ENCODE measurements around the gene MOB2. TPM values are rescaled to one million over a fixed set of nuclear protein-coding genes. Genes with fewer than 3 reads are reported as not detected.

Gene MOB2
- total and polyA plus RNA-seq, 9 donors = 28.5 to 50.1 (median 32.0) TPM

GRCh38 chr11:1462698-1462975 lies 23.9 kb downstream of the MOB2 start:
- WGBS, 3 donors = 80 to 85% (median 80%) methylated on average over 9 to 13 of the region's 13 CpGs
- TF ChIP-seq POLR2A (IDR thresholded peaks at IDR 0.05) (no peak), EP300 (IDR thresholded peaks at IDR 0.05) (no peak), CTCF (IDR thresholded peaks at IDR 0.05) (no peak)
- Histone ChIP-seq H3K27ac (no peak overlapping the region), H3K9me3 (no peaks in the 10 kb centered on the region), H3K36me3 (no peaks in the 10 kb centered on the region), H3K4me1 (ENCODE audit: insufficient read depth) (peaks cover 19% of the 10 kb centered on the region), H3K27me3 (no peaks in the 10 kb centered on the region), H3K4me3 (no peak overlapping the region)
- no peak for DNase-seq
- intact Hi-C loops (cut with DNase I) = loop anchor here in 1 of 4 donors (10.0 kb wide), 1 partner anchor 618 kb away; the partner anchor contains the start of genes POLR2L and TSPAN4

GRCh38 chr11:1461826-1462697 lies 24.5 kb downstream of the MOB2 start:
- Histone ChIP-seq H3K36me3 (no peaks in the 10 kb centered on the region), H3K27me3 (no peaks in the 10 kb centered on the region), H3K4me1 (ENCODE audit: insufficient read depth) (peaks cover 19% of the 10 kb centered on the region), H3K4me3 (no peak overlapping the region), H3K27ac (peak overlapping the region in 1 of 2 donors; percentile 54), H3K9me3 (no peaks in the 10 kb centered on the region)
- DNase-seq = no peak
- 69 to 72% (median 72%) methylated on average over 46 of the region's 46 CpGs for WGBS, 3 donors
- intact Hi-C loops (cut with DNase I) = loop anchor here in 1 of 4 donors (1.0 to 10.0 kb wide), 2 partner anchors 20 to 617 kb away; partner anchors contain the start of genes POLR2L and TSPAN4
- TF ChIP-seq POLR2A (IDR thresholded peaks at IDR 0.05) = no peak
- no peak for TF ChIP-seq EP300 (IDR thresholded peaks at IDR 0.05)

GRCh38 chr11:1460986-1461825 lies 25.4 kb downstream of the MOB2 start:
- H3K9me3 ChIP-seq = no peaks in the 10 kb centered on the region
- TF ChIP-seq POLR2A (IDR thresholded peaks at IDR 0.05) (peak; percentile 3), CTCF (IDR thresholded peaks at IDR 0.05) (no peak)
- intact Hi-C loops (cut with DNase I) = loop anchor here in 1 of 4 donors (1.0 to 10.0 kb wide), 3 partner anchors 21 to 616 kb away; partner anchors contain the start of genes POLR2L and TSPAN4
- H3K4me3 ChIP-seq = peak overlapping the region; percentile 53
- peak; percentile 60 to 80 (median 75) for DNase-seq
- H3K27ac ChIP-seq = peak overlapping the region; percentile 54 to 92
- WGBS, 3 donors = 2 to 17% (median 8%) methylated on average over 49 to 50 of the region's 50 CpGs
- H3K36me3 ChIP-seq = no peaks in the 10 kb centered on the region
- peaks cover 19% of the 10 kb centered on the region for H3K4me1 ChIP-seq (ENCODE audit: insufficient read depth)
- no peaks in the 10 kb centered on the region for H3K27me3 ChIP-seq

GRCh38 chr11:1460396-1460985 lies 26.1 kb downstream of the MOB2 start:
- DNase-seq = peak; percentile 87 to 93 (median 90)
- TF ChIP-seq POLR2A (IDR thresholded peaks at IDR 0.05) (peak; percentile 59), CTCF (IDR thresholded peaks at IDR 0.05) (no peak), EP300 (IDR thresholded peaks at IDR 0.05) (peak; percentile 58)
- 6 to 22% (median 7%) methylated on average over 36 to 44 of the region's 44 CpGs for WGBS, 3 donors
- Histone ChIP-seq H3K27ac (peak overlapping the region; percentile 80 to 92), H3K9me3 (no peaks in the 10 kb centered on the region), H3K4me3 (peak overlapping the region; percentile 53), H3K36me3 (no peaks in the 10 kb centered on the region), H3K4me1 (ENCODE audit: insufficient read depth) (peaks cover 19% of the 10 kb centered on the region), H3K27me3 (no peaks in the 10 kb centered on the region)
- intact Hi-C loops (cut with DNase I) = loop anchor here in 1 of 4 donors (1.0 to 10.0 kb wide), 2 partner anchors 114 to 616 kb away; partner anchors contain the start of genes POLR2L and TSPAN4

Measured in ovary (tissue), 9 donors.